ENCODE measurements around the gene CBLN3. TPM values are rescaled to one million over a fixed set of nuclear protein-coding genes. Genes with fewer than 3 reads are reported as not detected.

Gene CBLN3
- total RNA-seq, 2 experiments from 2014 or later: 2.9 TPM

DNA sequence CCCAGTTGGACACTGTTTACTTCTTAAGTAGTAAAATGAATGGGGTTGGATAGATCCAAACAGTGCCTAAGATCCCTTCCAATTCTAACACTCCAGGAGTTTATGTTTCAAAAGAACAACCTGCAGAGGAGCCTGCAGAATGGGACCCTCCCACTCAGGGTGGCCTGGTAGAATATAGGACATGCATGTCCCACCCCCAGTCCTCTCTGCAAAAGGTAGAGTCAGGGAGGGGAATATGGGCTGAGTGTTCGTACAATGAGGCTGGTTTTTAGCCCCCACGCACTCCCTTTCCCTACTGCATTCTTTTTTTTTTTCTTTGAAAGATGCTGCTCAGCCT lies 42.5 kb downstream of the CBLN3 start:
- Mint-ChIP-seq H3K4me1 (ENCODE audit: low read depth) (no peaks in the 10 kb centered on the region), H3K9me3 (no peaks in the 10 kb centered on the region), H3K27me3 (peaks cover 10% of the 10 kb centered on the region), H3K4me3 (no peak overlapping the region), H3K27ac (no peak overlapping the region), H3K36me3 (ENCODE audit: low read depth) (no peaks in the 10 kb centered on the region)
- TF ChIP-seq, protein P1, sequence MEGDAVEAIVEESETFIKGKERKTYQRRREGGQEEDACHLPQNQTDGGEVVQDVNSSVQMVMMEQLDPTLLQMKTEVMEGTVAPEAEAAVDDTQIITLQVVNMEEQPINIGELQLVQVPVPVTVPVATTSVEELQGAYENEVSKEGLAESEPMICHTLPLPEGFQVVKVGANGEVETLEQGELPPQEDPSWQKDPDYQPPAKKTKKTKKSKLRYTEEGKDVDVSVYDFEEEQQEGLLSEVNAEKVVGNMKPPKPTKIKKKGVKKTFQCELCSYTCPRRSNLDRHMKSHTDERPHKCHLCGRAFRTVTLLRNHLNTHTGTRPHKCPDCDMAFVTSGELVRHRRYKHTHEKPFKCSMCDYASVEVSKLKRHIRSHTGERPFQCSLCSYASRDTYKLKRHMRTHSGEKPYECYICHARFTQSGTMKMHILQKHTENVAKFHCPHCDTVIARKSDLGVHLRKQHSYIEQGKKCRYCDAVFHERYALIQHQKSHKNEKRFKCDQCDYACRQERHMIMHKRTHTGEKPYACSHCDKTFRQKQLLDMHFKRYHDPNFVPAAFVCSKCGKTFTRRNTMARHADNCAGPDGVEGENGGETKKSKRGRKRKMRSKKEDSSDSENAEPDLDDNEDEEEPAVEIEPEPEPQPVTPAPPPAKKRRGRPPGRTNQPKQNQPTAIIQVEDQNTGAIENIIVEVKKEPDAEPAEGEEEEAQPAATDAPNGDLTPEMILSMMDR (IDR thresholded peaks at IDR 0.05): no peak
- intact Hi-C loops (cut with micrococcal nuclease): no loop called here
- DNase-seq (no peak), ATAC-seq (no peak)
- ChIA-PET CTCF (interaction anchor here (0.8 to 1.3 kb wide), 2 partner anchors 23 to 54 kb away, joined by 3 to 8 read pairs; no protein-coding TSS in a partner anchor), POLR2A (no interaction called here)

DNA sequence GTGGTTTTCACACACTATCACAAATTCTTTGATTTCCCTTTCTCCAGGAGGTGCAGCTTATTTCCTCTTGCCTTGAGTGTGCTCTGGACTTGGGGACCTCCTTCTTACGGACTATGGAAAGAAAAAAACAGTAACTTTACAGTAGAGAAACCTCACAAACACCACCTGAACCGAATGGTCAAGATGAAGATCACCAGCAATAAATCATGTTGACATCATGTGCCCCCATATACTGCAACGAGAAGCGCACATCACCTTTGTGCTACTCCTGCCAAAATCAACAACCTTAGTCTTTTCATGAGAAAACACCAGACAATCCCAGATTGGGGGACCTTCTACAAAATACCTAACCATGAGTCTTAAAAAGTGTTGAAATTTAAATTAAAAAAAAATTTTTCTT lies 43.9 kb downstream of the CBLN3 start:
- Mint-ChIP-seq H3K36me3 (ENCODE audit: low read depth) (no peaks in the 10 kb centered on the region), H3K27me3 (peaks cover 5% of the 10 kb centered on the region), H3K27ac (no peak overlapping the region), H3K9me3 (no peaks in the 10 kb centered on the region), H3K4me3 (no peak overlapping the region), H3K4me1 (ENCODE audit: low read depth) (no peaks in the 10 kb centered on the region)
- TF ChIP-seq, protein P1 (IDR thresholded peaks at IDR 0.05): no peak
- no peak for DNase-seq
- ATAC-seq: no peak
- intact Hi-C loops (cut with micrococcal nuclease): no loop called here
- CTCF ChIA-PET: interaction anchor here (0.9 to 1.2 kb wide), 2 partner anchors 35 to 52 kb away, joined by 3 to 4 read pairs; no protein-coding TSS in a partner anchor
- POLR2A ChIA-PET: no interaction called here

DNA sequence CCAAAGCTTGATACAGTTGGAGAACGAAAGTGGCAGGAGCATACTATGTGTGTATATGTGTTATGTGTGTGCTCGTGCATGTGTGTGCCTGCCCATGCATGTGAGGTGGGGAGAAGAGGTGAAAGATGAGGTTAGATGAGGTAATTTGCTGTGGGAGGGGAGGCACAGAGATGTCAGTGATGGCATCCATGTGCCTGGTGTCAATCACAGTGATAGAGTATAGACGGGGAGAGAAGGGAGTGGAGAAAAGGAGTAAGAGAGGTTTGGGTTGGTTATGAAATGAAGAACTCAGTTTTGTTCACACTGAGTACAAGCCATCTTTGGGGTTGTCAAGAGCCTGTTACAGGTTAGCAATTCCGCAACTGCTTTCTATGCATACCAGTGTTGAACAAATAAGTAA lies 45.3 kb downstream of the CBLN3 start:
- CTCF ChIA-PET: interaction anchor here (0.9 kb wide), 1 partner anchor 18 kb away, joined by 3 read pairs; no protein-coding TSS in a partner anchor
- TF ChIP-seq, protein P1 (IDR thresholded peaks at IDR 0.05): no peak
- intact Hi-C loops (cut with micrococcal nuclease): no loop called here

DNA sequence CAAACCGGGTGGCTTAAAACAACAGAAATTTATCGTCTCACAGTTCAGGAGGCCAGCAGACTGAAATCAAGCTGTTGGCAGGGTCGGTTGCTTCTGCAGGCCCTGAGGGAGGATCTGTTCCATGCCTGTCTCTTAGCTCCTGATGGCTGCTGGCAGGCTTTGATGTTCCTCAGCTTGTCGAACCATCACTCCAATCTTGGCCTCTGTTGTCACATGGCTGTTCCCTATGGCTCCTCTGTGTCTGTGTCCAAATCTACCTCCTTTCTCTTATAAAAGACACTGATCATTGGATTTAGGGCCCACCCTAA lies 47.5 kb downstream of the CBLN3 start:
- no peak for DNase-seq
- Mint-ChIP-seq H3K4me1 (ENCODE audit: low read depth) (no peaks in the 10 kb centered on the region), H3K27me3 (peaks cover 2% of the 10 kb centered on the region), H3K36me3 (ENCODE audit: low read depth) (no peaks in the 10 kb centered on the region), H3K27ac (no peak overlapping the region), H3K4me3 (no peak overlapping the region), H3K9me3 (no peaks in the 10 kb centered on the region)
- intact Hi-C loops (cut with micrococcal nuclease): no loop called here
- TF ChIP-seq, protein P1 (IDR thresholded peaks at IDR 0.05): no peak
- ChIA-PET CTCF (interaction anchor here (0.7 to 2.0 kb wide), 2 partner anchors 48 to 49 kb away, joined by 5 to 9 read pairs; no protein-coding TSS in a partner anchor), POLR2A (interaction anchor here (0.6 kb wide), 1 partner anchor 23 kb away, joined by 3 read pairs; no protein-coding TSS in a partner anchor)
- ATAC-seq: no peak

More for the DNA sequence above, 45.3 kb downstream of the CBLN3 start:
- H3K27me3 Mint-ChIP-seq: peaks cover 2% of the 10 kb centered on the region
- no peak for DNase-seq
- no peak overlapping the region for H3K27ac Mint-ChIP-seq
- no peaks in the 10 kb centered on the region for H3K9me3 Mint-ChIP-seq
- no peak for ATAC-seq
- no peaks in the 10 kb centered on the region for H3K4me1 Mint-ChIP-seq (ENCODE audit: low read depth)
- POLR2A ChIA-PET: no interaction called here
- H3K4me3 Mint-ChIP-seq: no peak overlapping the region
- no peaks in the 10 kb centered on the region for H3K36me3 Mint-ChIP-seq (ENCODE audit: low read depth)

DNA sequence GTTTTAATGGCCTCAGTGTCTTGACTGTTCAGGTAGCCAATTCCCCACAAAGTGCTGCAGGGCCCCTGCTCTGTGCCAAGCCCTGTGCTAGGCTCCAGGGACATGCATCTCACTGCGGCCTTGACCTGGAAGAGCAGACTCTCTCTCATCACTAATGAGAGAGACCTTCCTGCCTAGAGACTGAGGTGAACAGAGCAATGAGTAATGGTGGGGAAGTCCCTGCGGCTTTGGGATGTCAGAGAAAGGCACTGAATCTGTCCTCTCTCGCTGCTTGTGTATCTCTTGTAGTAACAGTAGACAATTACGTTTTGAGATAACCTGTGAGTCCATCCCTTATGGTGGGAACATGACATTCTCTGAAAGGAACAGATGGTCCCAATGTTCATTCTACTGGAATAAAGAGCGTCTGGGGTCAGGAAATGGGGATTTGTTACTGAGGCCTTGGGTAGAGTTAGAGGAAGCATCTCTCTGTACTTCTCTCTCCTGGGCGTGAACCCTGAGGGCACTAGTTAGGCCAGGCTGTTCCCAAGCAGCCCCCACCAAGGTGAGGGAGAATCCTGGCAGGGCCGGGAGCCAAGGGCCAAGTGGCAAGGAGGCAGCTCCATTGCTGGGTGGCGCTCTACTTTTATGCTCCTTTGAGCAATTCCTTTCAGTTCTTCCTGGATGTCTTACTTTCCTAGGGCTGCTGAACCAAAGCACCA lies 48.0 kb downstream of the CBLN3 start:
- intact Hi-C loops (cut with micrococcal nuclease): no loop called here
- Mint-ChIP-seq H3K27ac (no peak overlapping the region), H3K4me1 (ENCODE audit: low read depth) (no peaks in the 10 kb centered on the region), H3K36me3 (ENCODE audit: low read depth) (no peaks in the 10 kb centered on the region), H3K9me3 (no peaks in the 10 kb centered on the region), H3K27me3 (peaks cover 2% of the 10 kb centered on the region), H3K4me3 (no peak overlapping the region)
- TF ChIP-seq, protein P1 (IDR thresholded peaks at IDR 0.05): no peak
- DNase-seq (peak; percentile 28), ATAC-seq (peak; percentile 81)
- POLR2A ChIA-PET: interaction anchor here (0.6 kb wide), 1 partner anchor 23 kb away, joined by 3 read pairs; no protein-coding TSS in a partner anchor
- CTCF ChIA-PET: interaction anchor here (2.0 kb wide), 1 partner anchor 48 kb away, joined by 9 read pairs; no protein-coding TSS in a partner anchor
